MM.1S (cell line): Measurements from ENCODE around the gene SAXO1.
"Not testable (repeated sequence)": the region's sequence is repeated elsewhere in the genome, so short reads cannot be mapped to it uniquely, and the experiment has no call there.

Experiments
- DNase-seq: peaks from one replicate; pipeline ENCODE4 v3.0.0-alpha.2; 2015
- H2AFZ ChIP-seq: fragments of 300-600 bp; sonication (generic); 2 replicates; pipeline ENCODE4 v1.6.0; 2016; ENCODE audit warnings: antibody characterized with exemption, low read length
- H3F3A ChIP-seq: fragments of 300-600 bp; sonication (generic); 2 replicates; pipeline ENCODE4 v1.6.1; 2016; ENCODE audit warnings: mild to moderate bottlenecking, antibody characterized with exemption, low read length, moderate library complexity, mixed read lengths; ENCODE audit not compliant: insufficient read depth
- H3K27ac ChIP-seq: fragments of 300-600 bp; sonication (generic); 2 replicates; pipeline ENCODE4 v1.5.1; 2016; ENCODE audit warnings: mild to moderate bottlenecking, low read length
- H3K27me3 ChIP-seq: fragments of 300-600 bp; sonication (generic); replicated peaks from 2 replicates; pipeline ENCODE4 v1.6.0; 2016; ENCODE audit warnings: low read length; ENCODE audit not compliant: insufficient read depth
- H3K36me3 ChIP-seq: fragments of 300-600 bp; sonication (generic); replicated peaks from 2 replicates; pipeline ENCODE4 v1.6.1; 2016; ENCODE audit warnings: mild to moderate bottlenecking, low read length, mixed read lengths; ENCODE audit not compliant: insufficient read depth
- H3K4me1 ChIP-seq: fragments of 300-600 bp; sonication (generic); 2 replicates; pipeline ENCODE4 v1.6.1; 2016; ENCODE audit warnings: low read length, mixed read lengths
- H3K4me2 ChIP-seq: fragments of 300-600 bp; sonication (generic); 2 replicates; pipeline ENCODE4 v1.6.0; 2016; ENCODE audit warnings: low read depth, low read length
- H3K4me3 ChIP-seq: fragments of 300-600 bp; sonication (generic); 2 replicates; pipeline ENCODE4 v1.5.1; 2016; ENCODE audit warnings: low read length, mixed read lengths
- H3K79me2 ChIP-seq: fragments of 300-600 bp; sonication (generic); 2 replicates; pipeline ENCODE4 v1.6.1; 2016; ENCODE audit warnings: mixed run types, low read length, mixed read lengths
- H3K9ac ChIP-seq: fragments of 300-600 bp; sonication (generic); 2 replicates; pipeline ENCODE4 v1.6.1; 2016; ENCODE audit warnings: low read length, mixed read lengths
- H3K9me2 ChIP-seq: fragments of 300-600 bp; sonication (generic); replicated peaks from 2 replicates; pipeline ENCODE4 v1.6.1; 2016; ENCODE audit warnings: mild to moderate bottlenecking, low read length, mixed read lengths; ENCODE audit not compliant: insufficient read depth
- H3K9me3 ChIP-seq: fragments of 300-600 bp; sonication (generic); replicated peaks from 2 replicates; pipeline ENCODE4 v1.6.1; 2016; ENCODE audit warnings: mild to moderate bottlenecking, low read length, mixed read lengths; ENCODE audit not compliant: insufficient read depth
- H4K20me1 ChIP-seq: fragments of 300-600 bp; sonication (generic); 2 replicates; pipeline ENCODE4 v1.6.1; 2016; ENCODE audit warnings: mild to moderate bottlenecking, low read length, moderate library complexity, mixed read lengths; ENCODE audit not compliant: insufficient read depth
- CTCF ChIP-seq: fragments of 300-600 bp; sonication (generic); IDR thresholded peaks from 2 replicates; pipeline ENCODE4 v1.5.1; 2016; ENCODE audit warnings: antibody characterized with exemption, low read length, mixed read lengths
- EZH2 ChIP-seq: fragments of 300-600 bp; sonication (generic); optimal IDR thresholded peaks from 2 replicates; pipeline ENCODE3; 2017; ENCODE audit warnings: low read depth, mild to moderate bottlenecking, antibody characterized with exemption, low read length, mixed read lengths
- EZH2phosphoT487 ChIP-seq: fragments of 300-600 bp; sonication (generic); IDR thresholded peaks from 2 replicates; pipeline ENCODE4 v1.6.1; 2018; ENCODE audit warnings: antibody characterized with exemption, low read length

SAXO1 gene

GRCh38 chr9:18996211-18996610 is 36.8 kb downstream of the SAXO1 start:
- no peak for DNase-seq
- TF ChIP-seq CTCF (no peak), EZH2phosphoT487 (no peak), EZH2 (no peak)
- no peaks in the 10 kb centered on the region for H3K9me3 ChIP-seq
- H3K4me1 ChIP-seq: no peaks in the 10 kb centered on the region
- H3K4me3 ChIP-seq: no peak overlapping the region
- no peaks in the 10 kb centered on the region for H3K27me3 ChIP-seq
- H4K20me1 ChIP-seq: no peaks in the 10 kb centered on the region
- no peaks in the 10 kb centered on the region for H3F3A ChIP-seq
- no peaks in the 10 kb centered on the region for H3K9me2 ChIP-seq
- no peak overlapping the region for H2AFZ ChIP-seq
- H3K9ac ChIP-seq: no peak overlapping the region
- H3K36me3 ChIP-seq: no peaks in the 10 kb centered on the region
- no peak overlapping the region for H3K4me2 ChIP-seq
- no peaks in the 10 kb centered on the region for H3K79me2 ChIP-seq
- H3K27ac ChIP-seq: no peak overlapping the region

GRCh38 chr9:18994263-18994916 is 38.6 kb downstream of the SAXO1 start:
- H3K36me3 ChIP-seq: no peaks in the 10 kb centered on the region
- H4K20me1 ChIP-seq: no peaks in the 10 kb centered on the region
- no peak overlapping the region for H2AFZ ChIP-seq
- no peak for DNase-seq
- H3K27me3 ChIP-seq: no peaks in the 10 kb centered on the region
- no peak overlapping the region for H3K4me2 ChIP-seq
- no peaks in the 10 kb centered on the region for H3K4me1 ChIP-seq
- H3K9ac ChIP-seq: no peak overlapping the region
- H3K4me3 ChIP-seq: no peak overlapping the region
- no peaks in the 10 kb centered on the region for H3K79me2 ChIP-seq
- no peak overlapping the region for H3K27ac ChIP-seq
- no peaks in the 10 kb centered on the region for H3F3A ChIP-seq
- H3K9me2 ChIP-seq: no peaks in the 10 kb centered on the region
- no peaks in the 10 kb centered on the region for H3K9me3 ChIP-seq
- TF ChIP-seq EZH2 (no peak), EZH2phosphoT487 (no peak), CTCF (no peak)

- not testable (repeated sequence) for H4K20me1 ChIP-seq, H3K4me1 ChIP-seq, H3K79me2 ChIP-seq, H3K4me3 ChIP-seq, H3K36me3 ChIP-seq, H3K9ac ChIP-seq, H3K9me3 ChIP-seq, H3K27me3 ChIP-seq, H2AFZ ChIP-seq, H3F3A ChIP-seq, H3K9me2 ChIP-seq, DNase-seq, H3K27ac ChIP-seq, H3K4me2 ChIP-seq
Measured at GRCh38 chr9:18991197-18991596, 41.8 kb downstream of the SAXO1 start.

- Histone ChIP-seq H2AFZ (no peak overlapping the region), H3K27ac (no peak overlapping the region), H3K36me3 (no peaks in the 10 kb centered on the region), H3K4me3 (no peak overlapping the region), H3K4me2 (no peak overlapping the region), H4K20me1 (no peaks in the 10 kb centered on the region), H3K79me2 (no peaks in the 10 kb centered on the region), H3K9ac (no peak overlapping the region), H3K9me3 (no peaks in the 10 kb centered on the region), H3K9me2 (no peaks in the 10 kb centered on the region), H3K27me3 (no peaks in the 10 kb centered on the region), H3K4me1 (no peaks in the 10 kb centered on the region), H3F3A (no peaks in the 10 kb centered on the region)
- TF ChIP-seq CTCF: no peak
- TF ChIP-seq EZH2phosphoT487: no peak
- TF ChIP-seq EZH2: no peak
- DNase-seq: no peak
Measured at GRCh38 chr9:18990494-18990893, 42.5 kb downstream of the SAXO1 start.
